Glutamatergic neuron (in vitro differentiated cells): ENCODE measurements around the gene MRM3. TPM values are rescaled to one million over a fixed set of nuclear protein-coding genes. Genes with fewer than 3 reads are reported as not detected.
A peak's percentile ranks its signal among the peaks of the same experiment; 100 is the strongest.
"Not testable (repeated sequence)": the region's sequence is repeated elsewhere in the genome, so short reads cannot be mapped to it uniquely, and the experiment has no call there.

Experiments used
- DNase-seq: peaks from one replicate; pipeline ENCODE4 v3.0.0; 2022
- H3K27ac Mint-ChIP-seq: one replicate; pipeline ENCODE4 v1.8.0; 2020; ENCODE audit warnings: mild to moderate bottlenecking, mixed read lengths, inconsistent platforms; ENCODE audit not compliant: unreplicated experiment
- H3K27me3 Mint-ChIP-seq: one replicate; pipeline ENCODE4 v1.8.0; 2020; ENCODE audit warnings: mild to moderate bottlenecking, moderate library complexity, mixed read lengths, inconsistent platforms; ENCODE audit not compliant: unreplicated experiment
- H3K36me3 Mint-ChIP-seq: one replicate; pipeline ENCODE4 v1.8.0; 2020; ENCODE audit warnings: mild to moderate bottlenecking, mixed read lengths, inconsistent platforms; ENCODE audit not compliant: unreplicated experiment
- H3K4me1 Mint-ChIP-seq: one replicate; pipeline ENCODE4 v1.8.0; 2020; ENCODE audit warnings: mild to moderate bottlenecking, low read depth, mixed read lengths, inconsistent platforms; ENCODE audit not compliant: unreplicated experiment
- H3K4me3 Mint-ChIP-seq: one replicate; pipeline ENCODE4 v1.8.0; 2020; ENCODE audit warnings: mild to moderate bottlenecking, mixed read lengths, inconsistent platforms; ENCODE audit not compliant: unreplicated experiment
- H3K9me3 Mint-ChIP-seq: one replicate; pipeline ENCODE4 v1.8.0; 2020; ENCODE audit warnings: mild to moderate bottlenecking, moderate library complexity, mixed read lengths, inconsistent platforms; ENCODE audit not compliant: unreplicated experiment
- total RNA-seq: library from RNA; stranded (reverse); fragmentation: NEBNext Ultra II Directional; extraction: Animal tissue kit (Norgen Biotek cat#: 25700); gene quantifications from one replicate; pipeline ENCODE4 v1.2.1, GENCODE V29; 2021; ENCODE audit not compliant: unreplicated experiment
- TF ChIP-seq, protein P1 (sequence below): fragments of 200-600 bp; sonication (generic); IDR thresholded peaks from one replicate; pipeline ENCODE4 v1.5.0; 2021; ENCODE audit not compliant: partially characterized antibody, unreplicated experiment

The MRM3 gene
- total RNA-seq, 1 donor from 2014 or later, result 11.8 TPM

DNA sequence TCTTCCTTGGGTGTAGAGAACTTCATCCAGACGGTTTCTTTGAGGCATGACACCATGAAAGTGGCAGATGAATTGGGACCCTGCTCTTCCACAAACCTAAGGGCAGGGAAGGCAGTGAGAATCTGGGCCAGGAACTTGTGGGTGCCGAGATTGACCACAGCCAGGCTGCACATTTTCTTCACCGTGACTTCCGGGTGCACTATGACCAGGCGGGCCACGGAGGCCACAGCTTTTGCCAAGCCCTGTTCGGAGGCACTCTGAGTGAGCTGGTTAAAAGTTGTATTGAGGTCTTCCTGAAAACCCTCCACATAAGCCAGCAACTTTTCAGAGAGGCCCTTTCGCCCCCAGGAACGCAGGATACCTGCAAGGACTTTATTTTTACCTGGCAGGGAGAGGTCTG is 36.0 kb upstream of the MRM3 start:
- Mint-ChIP-seq H3K4me1 (peaks cover 5% of the 10 kb centered on the region), H3K27ac (no peak overlapping the region), H3K4me3 (no peak overlapping the region), H3K36me3 (peaks cover 13% of the 10 kb centered on the region), H3K9me3 (peaks cover 17% of the 10 kb centered on the region), H3K27me3 (peaks cover 5% of the 10 kb centered on the region)
- DNase-seq, result no peak
- TF ChIP-seq, protein P1, sequence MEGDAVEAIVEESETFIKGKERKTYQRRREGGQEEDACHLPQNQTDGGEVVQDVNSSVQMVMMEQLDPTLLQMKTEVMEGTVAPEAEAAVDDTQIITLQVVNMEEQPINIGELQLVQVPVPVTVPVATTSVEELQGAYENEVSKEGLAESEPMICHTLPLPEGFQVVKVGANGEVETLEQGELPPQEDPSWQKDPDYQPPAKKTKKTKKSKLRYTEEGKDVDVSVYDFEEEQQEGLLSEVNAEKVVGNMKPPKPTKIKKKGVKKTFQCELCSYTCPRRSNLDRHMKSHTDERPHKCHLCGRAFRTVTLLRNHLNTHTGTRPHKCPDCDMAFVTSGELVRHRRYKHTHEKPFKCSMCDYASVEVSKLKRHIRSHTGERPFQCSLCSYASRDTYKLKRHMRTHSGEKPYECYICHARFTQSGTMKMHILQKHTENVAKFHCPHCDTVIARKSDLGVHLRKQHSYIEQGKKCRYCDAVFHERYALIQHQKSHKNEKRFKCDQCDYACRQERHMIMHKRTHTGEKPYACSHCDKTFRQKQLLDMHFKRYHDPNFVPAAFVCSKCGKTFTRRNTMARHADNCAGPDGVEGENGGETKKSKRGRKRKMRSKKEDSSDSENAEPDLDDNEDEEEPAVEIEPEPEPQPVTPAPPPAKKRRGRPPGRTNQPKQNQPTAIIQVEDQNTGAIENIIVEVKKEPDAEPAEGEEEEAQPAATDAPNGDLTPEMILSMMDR, result no peak

DNA sequence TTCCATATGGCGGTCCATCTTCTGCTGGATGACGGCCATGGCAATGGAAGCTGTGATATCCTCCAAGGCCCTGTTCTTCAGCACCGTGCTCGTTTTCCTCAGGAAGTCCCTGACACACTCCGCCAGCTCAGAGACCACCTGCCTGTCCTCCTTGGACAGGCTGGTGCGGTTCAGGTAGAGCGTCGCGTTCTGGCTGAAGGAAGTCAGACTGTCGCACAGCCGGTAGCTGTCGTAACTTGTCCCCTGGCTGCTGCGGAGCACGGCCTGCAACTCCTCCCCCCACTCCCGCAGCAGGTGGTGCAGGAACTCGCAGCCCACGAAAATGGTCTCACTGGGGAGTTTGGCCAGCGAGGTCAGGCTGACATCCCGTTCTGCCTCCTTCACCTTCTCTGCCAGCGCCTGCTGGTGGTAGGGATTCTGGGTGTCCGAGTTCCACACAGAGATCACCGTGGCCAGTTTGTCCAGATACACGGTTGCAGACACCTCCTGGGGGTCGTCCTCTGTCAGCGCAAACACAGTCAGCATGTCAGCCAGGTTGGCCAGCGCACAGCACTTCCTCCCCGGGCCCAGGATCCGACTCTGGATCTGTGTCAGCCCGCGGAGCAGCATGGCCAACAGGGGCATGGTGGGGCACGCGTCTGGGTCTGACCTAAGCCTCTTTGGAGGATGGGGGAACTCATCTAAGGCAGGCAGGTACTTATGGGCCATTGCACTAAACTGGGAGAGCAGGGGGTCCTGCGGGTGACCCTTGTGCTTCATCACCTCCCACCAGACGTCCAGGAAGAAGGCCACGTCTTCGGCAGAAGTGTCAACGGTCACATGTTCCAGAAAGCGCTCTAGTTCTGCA is 35.1 kb upstream of the MRM3 start:
- H3K27me3 Mint-ChIP-seq, result peaks cover 7% of the 10 kb centered on the region
- peaks cover 7% of the 10 kb centered on the region for H3K4me1 Mint-ChIP-seq
- peaks cover 13% of the 10 kb centered on the region for H3K36me3 Mint-ChIP-seq
- peaks cover 19% of the 10 kb centered on the region for H3K9me3 Mint-ChIP-seq
- TF ChIP-seq, protein P1, result no peak
- DNase-seq, result no peak
- H3K4me3 Mint-ChIP-seq, result no peak overlapping the region
- H3K27ac Mint-ChIP-seq, result no peak overlapping the region

DNA sequence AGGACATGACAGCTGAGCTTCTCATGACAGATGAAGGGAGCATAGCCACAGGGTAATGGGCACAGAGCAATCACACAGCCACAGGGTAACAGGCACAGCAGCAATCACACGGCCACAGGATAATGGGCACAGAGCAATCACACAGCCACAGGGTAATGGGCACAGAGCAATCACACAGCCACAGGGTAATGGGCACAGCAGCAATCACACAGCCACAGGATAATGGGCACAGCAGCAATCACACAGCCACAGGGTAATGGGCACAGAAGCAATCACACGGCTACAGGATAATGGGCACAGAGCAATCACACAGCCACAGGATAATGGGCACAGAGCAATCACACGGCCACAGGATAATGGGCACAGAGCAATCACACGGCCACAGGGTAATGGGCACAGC is 33.5 kb upstream of the MRM3 start:
- DNase-seq, H3K27ac Mint-ChIP-seq: not testable (repeated sequence)
- Mint-ChIP-seq H3K9me3 (peaks cover 21% of the 10 kb centered on the region), H3K27me3 (peaks cover 13% of the 10 kb centered on the region), H3K36me3 (peaks cover 13% of the 10 kb centered on the region), H3K4me1 (peaks cover 12% of the 10 kb centered on the region), H3K4me3 (peak overlapping the region; percentile 23)

DNA sequence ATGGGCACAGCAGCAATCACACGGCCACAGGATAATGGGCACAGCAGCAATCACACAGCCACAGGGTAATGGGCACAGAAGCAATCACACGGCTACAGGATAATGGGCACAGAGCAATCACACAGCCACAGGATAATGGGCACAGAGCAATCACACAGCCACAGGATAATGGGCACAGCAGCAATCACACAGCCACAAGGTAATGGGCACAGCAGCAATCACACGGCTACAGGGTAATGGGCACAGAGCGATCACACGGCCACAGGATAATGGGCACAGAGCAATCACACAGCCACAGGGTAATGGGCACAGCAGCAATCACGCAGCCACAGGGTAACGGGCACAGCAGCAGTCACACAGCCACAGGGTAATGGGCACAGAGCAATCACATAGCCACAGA is 32.8 kb upstream of the MRM3 start:
- Mint-ChIP-seq H3K9me3 (peaks cover 21% of the 10 kb centered on the region), H3K4me3 (peak overlapping the region; percentile 68), H3K4me1 (peaks cover 15% of the 10 kb centered on the region), H3K36me3 (peaks cover 13% of the 10 kb centered on the region), H3K27me3 (peaks cover 14% of the 10 kb centered on the region)
- H3K27ac Mint-ChIP-seq, DNase-seq: not testable (repeated sequence)

DNA sequence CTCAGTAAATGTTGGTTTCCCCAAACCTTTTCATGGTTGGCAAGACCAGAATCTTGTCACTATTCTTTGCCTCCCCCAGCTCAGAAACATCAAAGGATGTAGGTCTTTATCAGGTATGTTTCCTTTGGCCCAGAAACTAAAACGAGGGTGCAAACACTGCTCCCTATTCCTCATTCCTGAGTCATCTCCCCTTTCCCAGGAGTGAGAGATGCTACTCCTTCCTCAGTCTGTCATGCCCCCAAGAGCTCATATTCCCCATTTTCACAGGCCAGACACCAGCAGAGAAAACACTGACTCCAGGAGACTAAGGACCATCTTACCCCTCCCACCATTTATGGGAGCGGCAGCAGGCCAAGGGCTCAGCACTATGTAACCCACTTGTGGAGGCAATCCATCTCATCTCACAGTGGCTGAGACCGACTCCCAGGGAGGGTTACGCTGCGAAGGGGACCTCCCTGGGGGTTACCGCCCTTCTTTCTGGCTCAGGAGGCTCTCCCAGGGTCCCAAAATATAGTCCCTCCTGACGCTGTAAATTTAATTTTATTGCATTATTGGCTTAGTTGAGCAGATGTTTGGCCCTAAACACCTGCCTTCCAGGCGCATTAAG is 31.6 kb upstream of the MRM3 start:
- no peak for DNase-seq
- H3K27me3 Mint-ChIP-seq, result peaks cover 13% of the 10 kb centered on the region
- peaks cover 15% of the 10 kb centered on the region for H3K4me1 Mint-ChIP-seq
- H3K27ac Mint-ChIP-seq, result peak overlapping the region; percentile 68
- TF ChIP-seq, protein P1, result no peak
- H3K9me3 Mint-ChIP-seq, result peaks cover 21% of the 10 kb centered on the region
- H3K36me3 Mint-ChIP-seq, result peaks cover 13% of the 10 kb centered on the region
- peak overlapping the region; percentile 95 for H3K4me3 Mint-ChIP-seq
